HG03558 (cell line): ENCODE measurements around the gene SNX25.
A peak's percentile ranks its signal among the peaks of the same experiment; 100 is the strongest.
"Not testable (repeated sequence)": the region's sequence is repeated elsewhere in the genome, so short reads cannot be mapped to it uniquely, and the experiment has no call there.

Source experiments
- ATAC-seq: cut with Tn5 transposase; IDR thresholded peaks from one replicate; pipeline ENCODE4 v1.9.1; 2021; ENCODE audit warnings: moderate number of reproducible peaks; ENCODE audit not compliant: unreplicated experiment; ENCODE audit errors: extremely low read depth

SNX25 gene

DNA sequence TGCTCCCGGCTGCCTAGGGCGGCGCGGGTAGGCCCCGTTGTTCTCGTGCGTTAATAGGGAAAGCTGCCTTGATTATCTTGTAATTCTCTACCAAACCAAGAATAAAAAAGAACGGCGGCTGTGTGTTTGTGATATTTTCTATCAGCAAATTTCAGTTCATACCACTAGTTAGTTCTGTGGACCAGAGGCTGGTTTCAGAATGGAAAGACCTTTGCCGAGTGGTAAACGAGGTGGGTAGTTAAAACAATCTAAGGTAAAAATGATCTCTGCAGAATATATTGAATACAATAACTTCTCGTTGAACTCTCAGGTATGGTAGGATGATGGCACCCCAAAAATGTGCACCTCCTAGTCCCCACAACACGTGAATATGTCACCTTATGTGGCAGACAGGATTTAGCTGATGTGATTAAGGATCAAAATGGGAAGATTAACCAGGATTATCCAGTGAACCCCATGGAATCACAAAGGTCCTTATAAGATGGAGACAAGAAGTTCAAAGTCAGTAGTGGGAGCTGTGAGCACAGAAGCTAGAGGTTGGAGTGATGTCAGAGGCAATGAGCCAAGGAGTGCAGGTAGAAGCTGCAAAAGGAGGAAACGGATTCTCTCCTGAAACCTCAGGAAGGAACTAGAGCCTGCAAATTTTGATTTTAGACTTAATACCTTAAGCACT, 5.0 kb upstream of the SNX25 start:
- ATAC-seq: no peak

DNA sequence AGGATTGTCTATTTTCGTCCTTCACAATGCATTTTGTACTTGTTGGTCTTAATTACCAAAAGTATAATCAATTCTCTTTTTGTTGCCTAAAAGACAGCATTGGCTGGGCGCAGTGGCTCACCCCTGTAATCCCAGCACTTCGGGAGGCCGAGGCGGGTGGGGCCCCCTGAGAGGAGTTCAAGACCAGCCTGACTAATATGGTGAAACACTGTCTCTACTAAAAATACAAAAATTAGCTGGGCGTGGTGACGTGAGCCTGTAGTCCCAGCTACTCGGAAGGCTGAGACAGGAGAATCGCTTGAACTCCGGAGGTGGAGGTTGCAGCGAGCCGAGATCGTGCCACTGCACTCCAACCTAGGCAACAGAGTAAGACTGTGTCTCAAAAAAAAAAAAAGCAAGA, 4.3 kb upstream of the SNX25 start:
- not testable (repeated sequence) for ATAC-seq

DNA sequence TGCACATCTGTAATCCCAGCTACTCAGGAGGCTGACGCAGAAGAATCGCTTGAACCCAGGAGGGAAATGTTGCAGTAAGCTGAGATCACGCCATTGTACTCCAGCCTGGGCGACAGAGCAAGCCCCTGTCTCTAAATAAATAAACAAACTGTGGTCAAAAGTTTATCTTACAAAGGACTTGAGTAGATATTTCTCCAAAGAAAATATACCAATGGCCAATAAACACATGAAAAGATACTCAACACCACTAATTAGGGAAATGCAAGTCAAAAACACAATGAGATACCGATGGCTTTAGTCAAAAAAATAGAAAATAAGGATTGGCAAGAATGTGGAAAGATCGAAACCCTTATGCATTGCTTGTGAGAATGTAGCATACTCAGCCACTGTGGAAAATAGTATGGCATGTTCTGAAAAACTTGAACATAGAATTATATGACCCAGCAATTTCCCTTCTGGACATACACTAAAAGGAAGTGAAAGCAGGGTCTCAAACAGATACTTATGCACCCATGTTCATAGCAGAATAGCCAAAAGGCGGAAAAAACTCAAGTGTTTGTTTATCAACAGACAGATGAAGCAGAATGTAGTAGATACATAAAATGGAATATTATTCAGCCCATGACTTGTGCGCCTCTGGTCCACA, 3.6 kb upstream of the SNX25 start:
- ATAC-seq: no peak

DNA sequence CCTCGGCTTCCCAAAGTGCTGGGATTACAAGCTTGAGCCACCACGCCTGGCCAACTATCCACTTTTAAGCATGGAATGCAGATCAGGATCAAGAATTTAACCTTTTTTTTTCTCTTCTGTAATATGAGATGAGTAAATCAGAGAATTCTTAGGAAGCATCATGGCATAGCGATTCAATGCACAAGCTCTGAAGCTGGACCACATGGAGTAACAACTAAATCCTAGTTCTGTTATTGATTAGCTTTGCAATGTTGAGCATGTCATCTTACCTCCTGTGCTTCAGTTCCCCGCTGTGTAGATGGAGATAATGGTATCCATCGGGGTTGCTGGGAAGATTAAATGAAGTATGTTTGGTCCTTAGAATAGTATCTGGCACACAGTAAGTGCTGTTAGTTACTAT, 1.9 kb upstream of the SNX25 start:
- ATAC-seq: no peak

DNA sequence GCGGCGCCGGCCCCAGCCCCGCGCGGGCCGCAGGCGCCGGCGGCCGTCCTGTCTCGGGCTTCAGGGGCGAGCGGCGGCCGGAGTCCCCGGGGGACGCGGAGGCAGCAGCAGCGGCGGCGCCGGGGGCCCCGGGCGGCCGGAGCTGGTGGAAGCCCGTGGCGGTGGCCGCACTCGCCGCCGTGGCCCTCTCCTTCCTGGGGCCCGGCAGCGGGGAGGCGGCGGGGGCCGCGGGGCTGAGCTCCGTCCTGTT, 379 bp downstream of the SNX25 start:
- peak; percentile 2 for ATAC-seq

DNA sequence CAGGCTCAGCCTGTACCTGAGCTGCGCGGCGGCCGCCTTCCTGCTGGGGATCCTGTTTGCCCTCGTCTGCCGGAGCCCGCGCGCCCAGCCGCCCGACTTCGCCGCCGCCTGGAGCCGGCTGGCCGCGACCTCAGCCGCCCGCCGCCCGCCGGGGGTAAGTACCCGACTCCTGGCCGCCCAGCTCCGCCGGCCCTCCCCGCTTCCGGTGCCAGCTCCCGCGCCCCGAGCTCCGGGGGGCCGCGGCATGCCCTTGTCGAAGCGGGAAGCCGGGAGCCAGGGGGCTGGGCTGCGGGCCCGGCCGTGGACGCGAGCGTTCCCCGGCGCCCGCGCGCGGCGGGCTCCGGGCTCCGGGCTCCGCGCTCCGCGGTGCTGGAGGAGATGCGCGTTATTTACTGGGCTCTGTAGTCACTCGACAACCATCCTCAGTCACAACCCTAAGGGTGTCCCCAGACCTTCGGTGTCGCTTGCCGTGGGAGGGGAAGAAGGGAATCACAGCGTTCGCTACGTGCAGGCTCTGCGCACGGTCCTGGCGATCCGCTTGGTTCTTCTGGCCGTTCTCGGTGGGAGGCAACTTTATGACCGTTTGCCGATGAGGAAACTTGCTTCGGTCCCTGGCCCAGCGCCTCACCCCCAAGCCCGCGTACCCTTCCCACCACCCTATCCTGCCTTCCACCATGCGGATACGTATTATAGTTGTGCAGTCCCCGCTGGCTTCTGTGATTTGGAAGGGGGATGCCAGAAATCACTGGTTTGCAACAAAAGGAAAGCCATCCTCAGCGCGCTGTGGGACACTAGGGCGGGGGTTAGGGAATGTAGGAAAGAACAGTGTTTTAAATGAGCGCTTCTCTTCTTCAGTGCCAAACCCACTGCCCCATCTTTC, 944 bp downstream of the SNX25 start:
- no peak for ATAC-seq

DNA sequence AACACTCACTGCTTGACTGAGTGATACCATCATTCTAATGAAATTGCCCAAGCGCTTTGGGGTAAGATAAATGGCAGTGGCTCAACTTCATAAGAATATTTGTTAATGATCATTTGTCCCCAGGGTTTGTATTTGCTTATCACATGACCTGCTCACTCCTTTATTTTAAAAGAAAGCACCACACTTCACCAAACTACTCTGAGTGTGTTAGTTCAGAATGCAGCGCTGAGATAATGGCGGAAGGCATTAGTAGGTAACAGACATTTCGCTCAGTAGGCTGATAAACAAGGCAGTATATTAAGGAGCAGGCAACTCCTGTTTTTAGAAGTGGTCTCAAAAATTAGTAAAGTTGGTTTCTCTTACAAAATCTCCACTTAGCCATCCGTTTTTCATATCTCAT, 1.6 kb downstream of the SNX25 start:
- no peak for ATAC-seq

DNA sequence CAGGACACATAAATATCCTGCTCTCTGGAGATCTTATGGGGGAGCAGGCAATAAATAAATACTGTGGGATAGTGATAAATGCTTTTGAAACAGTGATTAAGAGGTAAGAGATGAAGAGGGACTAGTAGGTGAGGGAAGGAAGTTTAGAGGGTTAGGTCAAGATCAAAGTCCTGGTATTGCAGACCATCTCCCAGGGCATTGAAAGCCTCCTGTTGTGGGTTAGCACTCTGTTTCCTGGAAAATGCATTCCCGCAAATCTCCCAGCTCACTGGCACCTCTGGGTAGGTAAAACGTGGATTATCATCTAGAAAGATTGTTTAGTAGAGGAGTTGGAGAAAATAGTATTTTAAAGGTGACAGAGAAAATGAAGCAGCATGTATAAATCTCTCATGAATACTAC, 2.2 kb downstream of the SNX25 start:
- ATAC-seq: no peak

DNA sequence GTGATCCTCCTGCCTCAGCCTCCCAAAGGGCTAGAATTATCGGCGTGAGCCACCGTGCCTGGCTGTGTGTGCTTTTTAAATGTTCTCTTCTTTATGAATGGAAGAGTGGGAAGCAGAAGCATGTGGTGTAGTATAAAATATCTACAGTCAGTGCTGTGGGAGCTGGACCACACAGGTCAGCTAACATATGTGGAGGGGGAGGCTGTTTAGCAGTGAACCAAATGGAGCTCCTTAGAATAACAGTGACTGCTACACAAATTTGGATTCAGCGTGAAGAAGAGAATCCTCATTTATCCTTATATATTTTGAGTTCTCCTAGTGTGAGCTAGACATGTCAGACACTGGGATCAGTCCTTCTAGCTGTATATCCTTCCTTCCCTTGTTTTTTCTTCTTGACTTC, 3.2 kb downstream of the SNX25 start:
- ATAC-seq: no peak

DNA sequence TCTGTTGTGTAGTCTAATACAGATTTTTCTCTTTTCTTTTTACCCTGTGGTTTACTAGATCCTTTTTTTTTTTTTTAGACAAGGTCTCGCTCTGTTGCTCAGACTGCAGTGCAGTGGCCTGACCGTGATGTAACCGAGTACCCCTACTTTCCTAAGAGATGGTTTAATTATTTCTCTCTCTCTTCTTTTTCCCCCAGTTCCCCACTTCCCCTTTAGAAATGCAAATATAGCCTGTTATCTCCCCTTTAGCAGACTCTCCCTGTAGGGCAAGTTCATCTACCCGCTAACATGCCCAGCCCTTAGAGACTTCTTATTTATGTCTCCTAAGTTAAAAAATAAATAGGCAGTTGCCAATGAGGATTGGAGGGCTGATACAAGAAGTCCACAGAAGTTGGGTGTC, 4.5 kb downstream of the SNX25 start:
- peak; percentile 36 for ATAC-seq

DNA sequence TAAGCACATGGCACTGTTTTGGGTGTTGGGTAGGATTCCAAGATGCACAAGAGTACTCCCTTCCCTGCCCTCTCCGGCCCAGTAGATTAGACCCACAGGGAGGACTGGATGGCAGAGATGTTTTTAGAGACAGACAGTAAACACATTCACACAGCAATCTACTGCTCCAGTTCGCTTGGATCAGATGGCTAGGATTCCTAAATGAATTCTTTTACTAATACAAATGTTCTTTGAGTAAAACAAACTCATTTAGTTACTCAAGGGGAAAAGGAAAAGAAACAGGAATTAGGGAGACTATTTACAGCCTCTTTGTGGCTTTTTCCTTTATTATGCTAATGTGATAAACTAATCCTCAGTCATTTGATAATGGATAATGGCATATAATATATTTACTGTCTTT, 5.9 kb downstream of the SNX25 start:
- ATAC-seq: no peak

DNA sequence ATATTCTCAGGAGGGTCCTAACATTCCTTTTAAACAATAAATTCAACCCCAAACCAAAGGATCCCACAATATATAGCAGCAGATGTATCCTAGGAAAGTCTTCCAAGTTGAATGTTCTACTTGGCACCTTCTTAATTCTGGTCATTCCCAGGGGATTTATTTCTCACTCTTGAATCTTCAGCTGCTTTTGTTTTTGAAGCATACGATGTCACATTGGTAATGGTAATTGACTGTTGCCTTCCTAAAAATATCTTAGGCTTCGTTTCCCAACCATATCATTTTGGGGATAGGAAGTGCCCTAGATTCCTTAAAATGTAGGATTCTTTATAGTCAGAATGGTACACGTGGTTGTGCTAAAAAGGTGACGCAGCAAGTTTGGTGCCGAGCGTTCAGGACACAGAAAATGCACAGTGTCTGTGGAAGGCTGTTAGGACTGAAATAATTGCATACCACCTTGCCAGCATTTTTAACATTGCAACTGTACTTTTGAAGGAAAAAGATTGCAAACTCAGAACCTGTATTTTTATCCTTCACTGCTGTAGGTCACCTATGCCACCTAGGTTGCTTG, 8.1 kb downstream of the SNX25 start:
- ATAC-seq: no peak

DNA sequence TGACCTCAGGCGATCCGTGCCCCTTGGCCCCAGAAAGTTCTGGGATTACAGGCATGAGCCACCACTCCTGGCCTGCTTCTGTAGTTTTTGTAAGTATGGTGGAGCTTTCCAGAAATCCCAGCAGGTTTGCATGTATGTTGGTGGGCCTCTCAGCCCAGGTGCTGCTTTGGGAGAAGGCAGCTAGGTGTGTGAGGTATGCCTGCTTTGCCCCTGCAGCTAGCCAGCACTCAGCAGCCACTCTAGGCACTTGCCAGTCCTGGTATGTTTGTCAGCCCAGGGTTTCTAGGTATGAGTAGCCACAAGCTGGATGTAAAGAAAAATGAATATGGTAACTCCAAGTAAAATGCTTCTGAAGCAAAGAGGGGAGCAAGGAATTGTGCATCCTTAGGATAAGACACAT, 8.9 kb downstream of the SNX25 start:
- ATAC-seq: no peak

DNA sequence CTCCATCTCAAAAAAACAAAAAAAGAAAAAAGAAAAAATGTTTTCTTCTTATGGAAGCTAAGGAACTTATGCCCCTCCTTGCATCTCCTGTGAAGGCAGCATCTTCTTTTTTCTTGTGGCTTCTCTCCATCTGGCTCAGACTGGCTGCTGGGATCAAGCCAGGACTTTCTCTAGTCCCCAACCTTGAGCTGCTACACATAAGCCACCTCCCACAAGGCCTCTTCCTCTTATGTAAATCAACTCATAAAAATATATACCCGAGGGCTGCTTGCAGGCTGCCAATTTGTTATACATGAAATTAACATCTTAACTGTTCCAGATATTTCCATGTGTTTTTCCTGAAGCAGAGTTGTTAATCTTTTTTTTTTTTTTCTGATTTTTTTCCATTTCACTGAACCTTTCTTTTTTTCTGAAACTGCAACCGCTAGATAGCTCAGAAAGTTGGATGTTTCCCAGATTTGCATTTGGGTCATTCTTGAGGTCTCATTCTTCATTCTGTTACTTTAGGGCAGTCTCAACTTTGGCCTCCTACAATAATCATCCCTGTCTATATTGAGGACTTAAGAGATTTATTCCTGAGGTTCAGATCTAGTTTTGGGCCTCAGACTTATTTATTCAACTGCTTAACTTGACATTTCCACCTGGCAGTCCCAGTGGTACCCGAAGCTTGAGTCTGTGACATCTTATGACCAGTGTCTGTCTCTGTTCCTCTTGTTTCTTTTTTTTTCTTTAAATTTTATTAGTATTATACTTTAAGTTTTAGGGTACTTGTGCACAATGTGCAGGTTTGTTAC, 10.3 kb downstream of the SNX25 start:
- ATAC-seq: no peak

DNA sequence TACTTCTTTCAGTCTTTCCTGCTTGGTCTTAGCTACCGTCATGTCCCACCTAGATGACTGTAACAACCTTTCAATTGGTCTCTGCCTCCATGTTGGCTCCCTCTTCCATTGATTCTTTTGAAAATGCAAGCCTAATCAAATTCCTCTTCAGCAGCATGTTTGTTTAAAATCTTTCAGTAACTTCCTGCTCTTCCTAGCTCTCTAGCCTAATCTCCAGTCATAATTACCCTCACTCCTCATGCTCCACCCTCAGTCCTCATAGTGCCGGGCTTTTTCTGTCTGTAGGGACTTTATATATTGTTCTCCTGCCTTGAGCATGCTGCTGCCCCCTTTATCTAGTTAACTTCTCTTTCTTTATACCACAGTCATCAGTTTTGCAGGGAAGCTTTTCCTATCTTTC, 12.1 kb downstream of the SNX25 start:
- no peak for ATAC-seq

DNA sequence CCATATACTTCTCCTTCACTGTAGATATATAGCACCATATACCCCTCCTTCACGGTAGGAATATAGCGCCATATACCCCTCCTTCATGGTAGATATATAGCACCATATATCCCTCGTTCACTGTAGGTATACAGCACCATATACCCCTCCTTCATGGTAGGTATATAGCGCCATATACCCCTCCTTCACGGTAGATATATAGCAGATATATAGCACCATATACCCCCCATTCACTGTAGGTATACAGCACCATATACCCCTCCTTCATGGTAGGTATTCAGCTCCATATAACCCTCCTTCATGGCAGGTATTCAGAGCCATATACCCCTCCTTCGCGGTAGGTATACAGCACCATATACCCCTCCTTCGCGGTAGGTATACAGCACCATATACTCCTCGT, 12.5 kb downstream of the SNX25 start:
- no peak for ATAC-seq

DNA sequence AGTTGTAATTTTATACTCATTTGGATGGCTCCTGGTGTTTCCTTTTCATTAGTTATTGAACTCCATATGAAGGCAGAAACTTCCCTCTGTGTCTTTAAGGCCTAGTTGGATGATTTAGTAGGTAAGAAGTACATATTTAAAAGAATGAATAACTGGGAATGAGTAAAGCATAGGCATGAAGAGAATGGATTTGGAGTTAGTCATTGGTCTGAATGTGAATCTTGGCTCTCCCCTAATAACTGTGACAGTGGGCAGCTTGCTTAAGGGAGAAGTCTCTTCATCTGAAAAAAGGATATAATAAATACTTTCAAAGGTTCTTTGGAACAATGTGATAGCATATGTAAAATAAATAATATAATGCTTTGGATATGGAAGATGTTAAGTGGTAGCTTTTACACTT, 13.2 kb downstream of the SNX25 start:
- ATAC-seq: no peak

DNA sequence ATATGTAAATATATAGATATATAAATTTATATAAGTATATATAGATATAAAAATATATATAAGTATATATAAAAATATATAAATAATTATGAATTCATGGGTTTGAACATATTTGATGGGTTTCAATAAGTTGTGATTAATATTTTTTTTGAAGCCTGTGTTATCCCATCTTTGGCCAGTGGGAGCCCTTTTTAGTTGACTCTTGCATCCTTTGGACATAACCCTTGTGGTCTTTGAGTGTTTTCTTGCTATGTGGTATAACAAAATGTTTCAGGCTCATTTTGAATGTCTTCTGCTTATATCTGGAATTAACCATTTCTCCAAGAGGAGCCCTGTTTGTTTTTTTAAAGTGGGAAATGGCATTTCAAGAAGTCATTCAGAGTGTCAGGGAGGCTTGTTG, 15.2 kb downstream of the SNX25 start:
- ATAC-seq: no peak

DNA sequence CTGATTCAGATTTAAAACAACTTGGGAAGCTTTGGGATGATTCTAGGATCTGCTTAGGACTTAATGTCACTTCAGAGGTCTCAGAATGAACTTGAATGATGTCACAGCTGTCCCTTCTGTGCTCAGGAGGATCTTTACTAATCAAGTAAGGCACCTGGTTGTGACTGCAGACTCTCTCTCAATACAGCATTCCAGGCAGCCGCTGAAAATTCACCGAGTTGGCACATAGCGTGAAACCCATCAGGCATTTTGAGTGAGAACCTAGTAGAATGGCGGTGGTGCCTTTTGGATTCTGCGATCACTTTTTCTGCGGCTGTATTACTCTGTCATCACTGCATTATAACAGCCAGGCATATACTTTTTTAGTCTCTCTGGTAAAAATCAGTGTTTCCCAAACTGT, 16.5 kb downstream of the SNX25 start:
- no peak for ATAC-seq

DNA sequence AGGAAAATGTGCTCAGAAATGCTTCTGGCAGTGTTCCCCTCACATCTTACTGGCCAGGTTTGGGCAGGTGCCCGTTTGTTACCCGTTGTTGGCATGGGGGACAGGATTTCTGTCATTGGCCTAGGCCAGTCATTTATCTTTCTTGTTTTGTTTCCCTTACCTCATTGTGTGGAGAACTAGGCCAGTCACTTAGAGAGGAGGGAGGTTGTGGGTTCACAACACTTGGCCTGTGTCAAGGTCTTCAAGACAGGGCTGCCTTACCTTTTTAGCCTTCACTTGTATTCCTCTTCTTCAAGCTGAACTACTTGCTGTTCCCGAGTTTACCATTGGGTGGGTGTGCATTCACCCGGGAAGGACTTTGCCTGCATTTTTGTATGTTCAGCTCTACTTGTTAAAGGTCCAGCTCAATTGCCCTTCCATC, 17.7 kb downstream of the SNX25 start:
- ATAC-seq: no peak
